HepG2 (cell line): ENCODE results near the gene TBCB. TPM values are rescaled to one million over a fixed set of nuclear protein-coding genes. Genes with fewer than 3 reads are reported as not detected.

Source experiments
- CEBPB ChIP-seq: IDR thresholded peaks from 2 replicates; pipeline ENCODE4 v1.6.1; 2011; ENCODE audit warnings: low read depth, low read length, improper control_type of control experiment, borderline replicate concordance
- PAWR ChIP-seq: sonication (generic); formaldehyde crosslinking; IDR thresholded peaks from 2 replicates; pipeline ENCODE4 v1.4.0; 2020; ENCODE audit warnings: missing genetic modification reagents, mild to moderate bottlenecking, borderline replicate concordance
- POGZ ChIP-seq: sonication (generic); formaldehyde crosslinking; IDR thresholded peaks from 2 replicates; pipeline ENCODE4 v1.4.0; 2020; ENCODE audit warnings: mild to moderate bottlenecking, missing genetic modification reagents
- SMAD3 ChIP-seq: sonication (generic); formaldehyde crosslinking; IDR thresholded peaks from 2 replicates; pipeline ENCODE4 v1.4.0; 2020; ENCODE audit warnings: missing genetic modification reagents
- ZNF160 ChIP-seq: sonication (generic); formaldehyde crosslinking; IDR thresholded peaks from 2 replicates; pipeline ENCODE4 v1.8.0; 2022; ENCODE audit warnings: mild to moderate bottlenecking, inconsistent platforms, missing genetic modification reagents
- ZNF607 ChIP-seq: sonication (generic); formaldehyde crosslinking; IDR thresholded peaks from 2 replicates; pipeline ENCODE4 v1.5.1; 2020; ENCODE audit warnings: missing genetic modification reagents, mild to moderate bottlenecking, borderline replicate concordance
- ZNF615 ChIP-seq: sonication (generic); formaldehyde crosslinking; IDR thresholded peaks from 2 replicates; pipeline ENCODE4 v1.5.0; 2020; ENCODE audit warnings: mild to moderate bottlenecking, missing genetic modification reagents, borderline replicate concordance
- ZNF629 ChIP-seq: sonication (generic); formaldehyde crosslinking; conservative IDR thresholded peaks from 2 replicates; pipeline ENCODE4 v1.5.0; 2020; ENCODE audit warnings: missing genetic modification reagents
- ZNF724P ChIP-seq: sonication (generic); formaldehyde crosslinking; IDR thresholded peaks from 2 replicates; pipeline ENCODE4 v1.8.0; 2022; ENCODE audit warnings: missing genetic modification reagents, borderline replicate concordance
- ZNF761 ChIP-seq: sonication (generic); formaldehyde crosslinking; conservative IDR thresholded peaks from 2 replicates; pipeline ENCODE4 v1.4.0; 2020; ENCODE audit warnings: mild to moderate bottlenecking, missing genetic modification reagents
- ZNF773 ChIP-seq: sonication (generic); formaldehyde crosslinking; IDR thresholded peaks from 2 replicates; pipeline ENCODE4 v1.4.0; 2020; ENCODE audit warnings: missing genetic modification reagents, borderline replicate concordance
- ZNF775 ChIP-seq: sonication (generic); formaldehyde crosslinking; IDR thresholded peaks from 2 replicates; pipeline ENCODE4 v1.4.0; 2020; ENCODE audit warnings: missing genetic modification reagents, mild to moderate bottlenecking, moderate library complexity, borderline replicate concordance
- ZNF790 ChIP-seq: sonication (generic); formaldehyde crosslinking; IDR thresholded peaks from 2 replicates; pipeline ENCODE4 v1.8.0; 2022; ENCODE audit warnings: missing genetic modification reagents, mild to moderate bottlenecking, borderline replicate concordance
- ZNF850 ChIP-seq: sonication (generic); formaldehyde crosslinking; conservative IDR thresholded peaks from 2 replicates; pipeline ENCODE4 v1.9.0; 2021; ENCODE audit warnings: mild to moderate bottlenecking, missing genetic modification reagents
- polyA plus RNA-seq, 8 experiments: library from polyadenylated mRNA; depleted of rRNA in 3 of 8; stranded (reverse) in 7 of 8; unstranded in 1 of 8; fragments of >200 nt; fragmentation: Illumina TruSeq in 4 of 8; extraction: Trizol in 4 of 8; gene quantifications; 2 replicates each; pipeline versions ENCODE4 v1.2.1 to v1.2.3, GENCODE V29; 2011 to 2016; ENCODE audit warnings: low read depth in 4 of 8, missing spikeins in 1 of 8, mixed read lengths in 1 of 8; ENCODE audit not compliant: insufficient read depth in 1 of 8
- total RNA-seq, 5 experiments: library from RNA; depleted of rRNA; stranded (reverse); fragments of >200 nt; fragmentation: Illumina TruSeq; extraction: Trizol; gene quantifications; 2 replicates each; pipeline ENCODE4 v1.2.3, GENCODE V29; 2016; ENCODE audit warnings: low read depth in 1 of 5
- TF ChIP-seq, protein P1 (sequence below): IDR thresholded peaks from 2 replicates; pipeline ENCODE4 v1.6.1; 2016; ENCODE audit warnings: missing genetic modification reagents, missing compliant biosample characterization
- TF ChIP-seq, protein P2 (sequence below): sonication (generic); formaldehyde crosslinking; IDR thresholded peaks from 2 replicates; pipeline ENCODE4 v1.4.0; 2020; ENCODE audit warnings: missing genetic modification reagents
- TF ChIP-seq, protein P3 (sequence below): sonication (generic); formaldehyde crosslinking; IDR thresholded peaks from 2 replicates; pipeline ENCODE4 v1.5.0; 2020; ENCODE audit warnings: missing genetic modification reagents
- TF ChIP-seq, protein P4 (sequence below): sonication (generic); formaldehyde crosslinking; IDR thresholded peaks from 2 replicates; pipeline ENCODE4 v1.5.1; 2020; ENCODE audit warnings: missing genetic modification reagents, mild to moderate bottlenecking, borderline replicate concordance
- TF ChIP-seq, protein P5 (sequence below): sonication (generic); formaldehyde crosslinking; IDR thresholded peaks from 2 replicates; pipeline ENCODE4 v1.5.1; 2020; ENCODE audit warnings: mild to moderate bottlenecking, missing genetic modification reagents, borderline replicate concordance
- TF ChIP-seq, protein P6 (sequence below): sonication (generic); formaldehyde crosslinking; IDR thresholded peaks from 2 replicates; pipeline ENCODE4 v1.4.0; 2020; ENCODE audit warnings: missing genetic modification reagents, borderline replicate concordance

TBCB gene
- total and polyA plus RNA-seq, 2 of the 13 experiments (the other 11 are each of a cell fraction or from before 2014, with no cell fraction given) = 271 to 276 TPM

DNA sequence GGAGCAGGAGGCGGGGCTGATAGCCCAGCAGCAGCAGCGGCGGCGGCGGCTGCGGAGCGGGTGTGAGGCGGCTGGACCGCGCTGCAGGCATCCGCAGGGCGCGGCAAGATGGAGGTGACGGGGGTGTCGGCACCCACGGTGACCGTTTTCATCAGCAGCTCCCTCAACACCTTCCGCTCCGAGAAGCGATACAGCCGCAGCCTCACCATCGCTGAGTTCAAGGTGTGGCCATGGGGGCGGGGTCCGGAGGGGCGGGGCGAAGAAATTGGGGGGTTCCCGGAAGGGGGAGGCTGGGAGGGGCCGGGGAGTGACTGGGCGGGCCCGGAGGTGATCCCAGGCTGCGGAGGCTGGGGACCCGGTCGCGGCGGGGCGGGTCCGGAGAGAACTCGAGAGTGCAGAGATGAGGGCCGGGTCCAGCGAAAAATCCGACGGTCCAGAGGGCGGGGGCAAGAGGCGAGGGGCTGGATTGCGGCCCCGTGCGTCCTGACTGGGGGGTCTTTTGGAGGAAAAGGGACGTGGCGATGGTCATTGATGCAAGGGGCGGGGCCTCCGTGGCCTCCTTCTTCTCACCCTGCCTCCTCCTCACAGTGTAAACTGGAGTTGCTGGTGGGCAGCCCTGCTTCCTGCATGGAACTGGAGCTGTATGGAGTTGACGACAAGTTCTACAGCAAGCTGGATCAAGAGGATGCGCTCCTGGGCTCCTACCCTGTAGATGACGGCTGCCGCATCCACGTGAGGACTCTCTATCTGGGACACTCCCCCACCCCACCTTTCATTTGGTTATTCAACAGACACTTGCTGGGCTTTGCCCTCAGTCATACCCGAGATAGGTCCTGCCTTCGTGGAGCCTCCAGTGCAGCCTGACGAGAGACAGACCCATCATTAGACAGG lies at the start of gene TBCB (continued):
- TF ChIP-seq, protein P1, sequence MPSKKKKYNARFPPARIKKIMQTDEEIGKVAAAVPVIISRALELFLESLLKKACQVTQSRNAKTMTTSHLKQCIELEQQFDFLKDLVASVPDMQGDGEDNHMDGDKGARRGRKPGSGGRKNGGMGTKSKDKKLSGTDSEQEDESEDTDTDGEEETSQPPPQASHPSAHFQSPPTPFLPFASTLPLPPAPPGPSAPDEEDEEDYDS (CRISPR knock-in tag) = 0 out of 2 replicates have a peak, but pooled peaks have one; percentile 27
- no peak for TF ChIP-seq ZNF850 (CRISPR knock-in tag)
- TF ChIP-seq ZNF629 (CRISPR knock-in tag) = no peak
- TF ChIP-seq ZNF615 = no peak
- TF ChIP-seq POGZ (CRISPR knock-in tag) = no peak
- TF ChIP-seq, protein P2, sequence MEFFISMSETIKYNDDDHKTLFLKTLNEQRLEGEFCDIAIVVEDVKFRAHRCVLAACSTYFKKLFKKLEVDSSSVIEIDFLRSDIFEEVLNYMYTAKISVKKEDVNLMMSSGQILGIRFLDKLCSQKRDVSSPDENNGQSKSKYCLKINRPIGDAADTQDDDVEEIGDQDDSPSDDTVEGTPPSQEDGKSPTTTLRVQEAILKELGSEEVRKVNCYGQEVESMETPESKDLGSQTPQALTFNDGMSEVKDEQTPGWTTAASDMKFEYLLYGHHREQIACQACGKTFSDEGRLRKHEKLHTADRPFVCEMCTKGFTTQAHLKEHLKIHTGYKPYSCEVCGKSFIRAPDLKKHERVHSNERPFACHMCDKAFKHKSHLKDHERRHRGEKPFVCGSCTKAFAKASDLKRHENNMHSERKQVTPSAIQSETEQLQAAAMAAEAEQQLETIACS = no peak
- TF ChIP-seq ZNF790 (CRISPR knock-in tag) = no peak
- no peak for TF ChIP-seq ZNF773 (CRISPR knock-in tag)
- no peak for TF ChIP-seq ZNF724P
- no peak for TF ChIP-seq ZNF607 (CRISPR knock-in tag)
- TF ChIP-seq CEBPB = no peak
- TF ChIP-seq, protein P3, sequence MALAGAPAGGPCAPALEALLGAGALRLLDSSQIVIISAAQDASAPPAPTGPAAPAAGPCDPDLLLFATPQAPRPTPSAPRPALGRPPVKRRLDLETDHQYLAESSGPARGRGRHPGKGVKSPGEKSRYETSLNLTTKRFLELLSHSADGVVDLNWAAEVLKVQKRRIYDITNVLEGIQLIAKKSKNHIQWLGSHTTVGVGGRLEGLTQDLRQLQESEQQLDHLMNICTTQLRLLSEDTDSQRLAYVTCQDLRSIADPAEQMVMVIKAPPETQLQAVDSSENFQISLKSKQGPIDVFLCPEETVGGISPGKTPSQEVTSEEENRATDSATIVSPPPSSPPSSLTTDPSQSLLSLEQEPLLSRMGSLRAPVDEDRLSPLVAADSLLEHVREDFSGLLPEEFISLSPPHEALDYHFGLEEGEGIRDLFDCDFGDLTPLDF (CRISPR knock-in tag) = no peak
- no peak for TF ChIP-seq ZNF160 (CRISPR knock-in tag)
- TF ChIP-seq, protein P4, sequence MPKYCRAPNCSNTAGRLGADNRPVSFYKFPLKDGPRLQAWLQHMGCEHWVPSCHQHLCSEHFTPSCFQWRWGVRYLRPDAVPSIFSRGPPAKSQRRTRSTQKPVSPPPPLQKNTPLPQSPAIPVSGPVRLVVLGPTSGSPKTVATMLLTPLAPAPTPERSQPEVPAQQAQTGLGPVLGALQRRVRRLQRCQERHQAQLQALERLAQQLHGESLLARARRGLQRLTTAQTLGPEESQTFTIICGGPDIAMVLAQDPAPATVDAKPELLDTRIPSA (CRISPR knock-in tag) = no peak
- TF ChIP-seq ZNF761 (CRISPR knock-in tag) = 0 out of 2 replicates have a peak, but pooled peaks have one; percentile 24
- TF ChIP-seq, protein P5, sequence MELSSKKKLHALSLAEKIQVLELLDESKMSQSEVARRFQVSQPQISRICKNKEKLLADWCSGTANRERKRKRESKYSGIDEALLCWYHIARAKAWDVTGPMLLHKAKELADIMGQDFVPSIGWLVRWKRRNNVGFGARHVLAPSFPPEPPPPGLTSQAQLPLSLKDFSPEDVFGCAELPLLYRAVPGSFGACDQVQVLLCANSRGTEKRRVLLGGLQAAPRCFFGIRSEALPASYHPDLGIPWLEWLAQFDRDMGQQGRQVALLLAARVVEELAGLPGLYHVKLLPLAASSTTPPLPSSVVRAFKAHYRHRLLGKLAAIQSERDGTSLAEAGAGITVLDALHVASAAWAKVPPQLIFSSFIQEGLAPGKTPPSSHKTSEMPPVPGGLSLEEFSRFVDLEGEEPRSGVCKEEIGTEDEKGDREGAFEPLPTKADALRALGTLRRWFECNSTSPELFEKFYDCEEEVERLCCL (CRISPR knock-in tag) = no peak
- no peak for TF ChIP-seq PAWR (CRISPR knock-in tag)
- TF ChIP-seq, protein P6, sequence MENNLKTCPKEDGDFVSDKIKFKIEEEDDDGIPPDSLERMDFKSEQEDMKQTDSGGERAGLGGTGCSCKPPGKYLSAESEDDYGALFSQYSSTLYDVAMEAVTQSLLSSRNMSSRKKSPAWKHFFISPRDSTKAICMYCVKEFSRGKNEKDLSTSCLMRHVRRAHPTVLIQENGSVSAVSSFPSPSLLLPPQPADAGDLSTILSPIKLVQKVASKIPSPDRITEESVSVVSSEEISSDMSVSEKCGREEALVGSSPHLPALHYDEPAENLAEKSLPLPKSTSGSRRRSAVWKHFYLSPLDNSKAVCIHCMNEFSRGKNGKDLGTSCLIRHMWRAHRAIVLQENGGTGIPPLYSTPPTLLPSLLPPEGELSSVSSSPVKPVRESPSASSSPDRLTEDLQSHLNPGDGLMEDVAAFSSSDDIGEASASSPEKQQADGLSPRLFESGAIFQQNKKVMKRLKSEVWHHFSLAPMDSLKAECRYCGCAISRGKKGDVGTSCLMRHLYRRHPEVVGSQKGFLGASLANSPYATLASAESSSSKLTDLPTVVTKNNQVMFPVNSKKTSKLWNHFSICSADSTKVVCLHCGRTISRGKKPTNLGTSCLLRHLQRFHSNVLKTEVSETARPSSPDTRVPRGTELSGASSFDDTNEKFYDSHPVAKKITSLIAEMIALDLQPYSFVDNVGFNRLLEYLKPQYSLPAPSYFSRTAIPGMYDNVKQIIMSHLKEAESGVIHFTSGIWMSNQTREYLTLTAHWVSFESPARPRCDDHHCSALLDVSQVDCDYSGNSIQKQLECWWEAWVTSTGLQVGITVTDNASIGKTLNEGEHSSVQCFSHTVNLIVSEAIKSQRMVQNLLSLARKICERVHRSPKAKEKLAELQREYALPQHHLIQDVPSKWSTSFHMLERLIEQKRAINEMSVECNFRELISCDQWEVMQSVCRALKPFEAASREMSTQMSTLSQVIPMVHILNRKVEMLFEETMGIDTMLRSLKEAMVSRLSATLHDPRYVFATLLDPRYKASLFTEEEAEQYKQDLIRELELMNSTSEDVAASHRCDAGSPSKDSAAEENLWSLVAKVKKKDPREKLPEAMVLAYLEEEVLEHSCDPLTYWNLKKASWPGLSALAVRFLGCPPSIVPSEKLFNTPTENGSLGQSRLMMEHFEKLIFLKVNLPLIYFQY (CRISPR knock-in tag) = no peak
- no peak for TF ChIP-seq ZNF775 (CRISPR knock-in tag)
- TF ChIP-seq SMAD3 (CRISPR knock-in tag) = no peak; the same call in 1 of the 2 replicates
